HepG2 (cell line): ENCODE results near the gene CHST6.

Experiments used
- CEBPZ ChIP-seq: IDR thresholded peaks from 2 replicates; pipeline ENCODE4 v1.6.1; 2012; ENCODE audit warnings: low read length, improper control_type of control experiment
- GABPA ChIP-seq, 2 experiments: IDR thresholded peaks; 2 replicates each; pipeline ENCODE4 v1.6.1; 2011 to 2016; ENCODE audit warnings: low read depth in 2 of 2, low read length in 1 of 2, missing biosample characterization in 1 of 2, missing genetic modification characterization in 1 of 2
- HNF1A ChIP-seq, 2 experiments: sonication (generic) in 1 of 2; formaldehyde crosslinking in 1 of 2; IDR thresholded peaks; 2 replicates each; pipeline versions ENCODE4 v1.4.0 to v1.6.1; 2016 to 2020; ENCODE audit warnings: borderline replicate concordance in 1 of 2, low read depth in 1 of 2, mild to moderate bottlenecking in 1 of 2, missing genetic modification reagents in 1 of 2
- NFE2 ChIP-seq: sonication (generic); formaldehyde crosslinking; IDR thresholded peaks from 2 replicates; pipeline ENCODE4 v1.4.0; 2020; ENCODE audit warnings: missing genetic modification reagents
- TARDBP ChIP-seq: sonication (generic); formaldehyde crosslinking; IDR thresholded peaks from 2 replicates; pipeline ENCODE4 v1.8.0; 2022; ENCODE audit warnings: mild to moderate bottlenecking, missing genetic modification reagents
- THAP9 ChIP-seq: sonication (generic); formaldehyde crosslinking; IDR thresholded peaks from 2 replicates; pipeline ENCODE4; 2020; ENCODE audit warnings: missing genetic modification reagents, mild to moderate bottlenecking, borderline replicate concordance
- ZFP1 ChIP-seq: IDR thresholded peaks from 2 replicates; pipeline ENCODE4 v1.6.1; 2016
- ZNF281 ChIP-seq: sonication (generic); formaldehyde crosslinking; IDR thresholded peaks from 2 replicates; pipeline ENCODE4 v1.4.0; 2020; ENCODE audit warnings: missing genetic modification reagents, borderline replicate concordance
- ZNF605 ChIP-seq: sonication (generic); formaldehyde crosslinking; IDR thresholded peaks from 2 replicates; pipeline ENCODE4 v1.8.0; 2022; ENCODE audit warnings: mild to moderate bottlenecking, missing genetic modification reagents
- ZNF614 ChIP-seq: IDR thresholded peaks from 2 replicates; pipeline ENCODE4 v1.6.1; 2018; ENCODE audit warnings: missing biosample characterization, missing genetic modification reagents, inconsistent platforms, borderline replicate concordance

GRCh38 chr16:75503801-75504200 lies 8.6 kb upstream of the CHST6 start:
- TF ChIP-seq HNF1A (IDR thresholded peaks at IDR 0.05; ENCODE audit: low read depth) (no peak), HNF1A (CRISPR knock-in tag; IDR thresholded peaks at IDR 0.05; ENCODE audit: borderline replicate concordance) (no peak), ZNF605 (no peak), ZFP1 (no peak), NFE2 (CRISPR knock-in tag) (no peak), ZNF281 (CRISPR knock-in tag) (no peak), TARDBP (no peak), CEBPZ (no peak), GABPA (IDR thresholded peaks at IDR 0.05; ENCODE audit: low read depth, low read length) (no peak), GABPA (CRISPR knock-in tag; IDR thresholded peaks at IDR 0.05; ENCODE audit: low read depth) (no peak), ZNF614 (CRISPR knock-in tag) (no peak), THAP9 (no peak)
